Vagina (tissue), 2 donors: Measurements from ENCODE around the gene VPS51.

Source experiments
- POLR2A ChIP-seq, 2 donors: fragments of 450-650 bp; IDR thresholded peaks; one replicate each; pipeline ENCODE4 v1.6.1; 2017; ENCODE audit warnings: antibody characterized with exemption in 2 of 2, mild to moderate bottlenecking in 2 of 2, moderate library complexity in 2 of 2
- POLR2AphosphoS5 ChIP-seq, 2 donors: sonication (generic); formaldehyde crosslinking; IDR thresholded peaks; one replicate each; pipeline ENCODE4 v1.9.0; 2017; ENCODE audit warnings: antibody characterized with exemption in 2 of 2, mild to moderate bottlenecking in 2 of 2, low read depth in 1 of 2; ENCODE audit not compliant: insufficient read depth in 1 of 2
- TF ChIP-seq, protein P1 (sequence below), 3 experiments: fragments of 450-650 bp in 2 of 3; fragments of 200-600 bp in 1 of 3; sonication (generic) in 1 of 3; IDR thresholded peaks; one replicate each; pipeline ENCODE4 v1.5.1; 2017 to 2019; ENCODE audit warnings: antibody characterized with exemption in 3 of 3, mild to moderate bottlenecking in 2 of 3, moderate library complexity in 2 of 3

DNA sequence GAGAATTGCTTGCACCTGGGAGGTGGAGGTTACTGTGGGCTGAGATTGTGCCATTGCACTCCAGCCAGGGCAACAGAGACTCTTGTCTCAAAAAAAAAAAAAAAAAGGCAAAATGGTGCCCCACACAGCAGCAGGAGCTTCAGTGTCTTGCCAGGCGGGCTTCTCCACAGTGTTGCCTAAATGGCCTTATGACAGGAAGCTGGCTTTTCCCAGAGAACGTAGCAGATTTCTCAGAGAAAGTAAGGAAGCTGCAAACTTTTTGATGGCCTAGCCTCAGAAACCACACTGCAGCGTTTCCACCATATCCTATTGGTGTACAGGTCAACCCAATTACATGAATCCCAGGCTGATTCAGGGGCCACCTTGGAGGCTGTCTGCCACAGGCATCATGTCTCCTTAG, 61.3 kb downstream of the VPS51 start:
- TF ChIP-seq, protein P1, sequence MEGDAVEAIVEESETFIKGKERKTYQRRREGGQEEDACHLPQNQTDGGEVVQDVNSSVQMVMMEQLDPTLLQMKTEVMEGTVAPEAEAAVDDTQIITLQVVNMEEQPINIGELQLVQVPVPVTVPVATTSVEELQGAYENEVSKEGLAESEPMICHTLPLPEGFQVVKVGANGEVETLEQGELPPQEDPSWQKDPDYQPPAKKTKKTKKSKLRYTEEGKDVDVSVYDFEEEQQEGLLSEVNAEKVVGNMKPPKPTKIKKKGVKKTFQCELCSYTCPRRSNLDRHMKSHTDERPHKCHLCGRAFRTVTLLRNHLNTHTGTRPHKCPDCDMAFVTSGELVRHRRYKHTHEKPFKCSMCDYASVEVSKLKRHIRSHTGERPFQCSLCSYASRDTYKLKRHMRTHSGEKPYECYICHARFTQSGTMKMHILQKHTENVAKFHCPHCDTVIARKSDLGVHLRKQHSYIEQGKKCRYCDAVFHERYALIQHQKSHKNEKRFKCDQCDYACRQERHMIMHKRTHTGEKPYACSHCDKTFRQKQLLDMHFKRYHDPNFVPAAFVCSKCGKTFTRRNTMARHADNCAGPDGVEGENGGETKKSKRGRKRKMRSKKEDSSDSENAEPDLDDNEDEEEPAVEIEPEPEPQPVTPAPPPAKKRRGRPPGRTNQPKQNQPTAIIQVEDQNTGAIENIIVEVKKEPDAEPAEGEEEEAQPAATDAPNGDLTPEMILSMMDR (IDR thresholded peaks at IDR 0.05) = no peak
- TF ChIP-seq POLR2A (IDR thresholded peaks at IDR 0.05) = no peak
- TF ChIP-seq POLR2AphosphoS5 (IDR thresholded peaks at IDR 0.05; ENCODE audit: insufficient read depth in 1 of 2, low read depth in 1 of 2) = no peak
